A549 (cell line): Measurements from ENCODE around the gene POU2F3.

ENCODE experiments used
- CBX8 ChIP-seq: fragments of 200-600 bp; sonication (generic); IDR thresholded peaks from 2 replicates; pipeline ENCODE4 v1.6.1; 2016
- EP300 ChIP-seq, 2 experiments: fragments of >200 bp; sonication (Bioruptor Twin); formaldehyde crosslinking; IDR thresholded peaks; 2 replicates in 1 of 2; 3 replicates in 1 of 2; pipeline ENCODE4 v1.6.1; 2016 to 2017
- HDAC2 ChIP-seq: fragments of 200-600 bp; sonication (generic); IDR thresholded peaks from 2 replicates; pipeline ENCODE4 v1.6.1; 2016
- MAFK ChIP-seq: fragments of 450-650 bp; IDR thresholded peaks from 2 replicates; pipeline ENCODE4 v1.6.1; 2014; ENCODE audit not compliant: partially characterized antibody
- MAZ ChIP-seq: fragments of 150-350 bp; IDR thresholded peaks from 2 replicates; pipeline ENCODE4 v1.6.1; 2014; ENCODE audit warnings: antibody characterized with exemption, low read depth, low read length, borderline replicate concordance
- POLR2A ChIP-seq: IDR thresholded peaks from 2 replicates; pipeline ENCODE4 v1.6.1; 2012; ENCODE audit warnings: mild to moderate bottlenecking, low read length
- TF ChIP-seq, protein P1 (sequence below): fragments of >200 bp; sonication (Bioruptor Twin); formaldehyde crosslinking; IDR thresholded peaks from 3 replicates; pipeline ENCODE4 v1.5.1; 2016

GRCh38 chr11:120365512-120365911 is 125.6 kb downstream of the POU2F3 start:
- TF ChIP-seq, protein P1, sequence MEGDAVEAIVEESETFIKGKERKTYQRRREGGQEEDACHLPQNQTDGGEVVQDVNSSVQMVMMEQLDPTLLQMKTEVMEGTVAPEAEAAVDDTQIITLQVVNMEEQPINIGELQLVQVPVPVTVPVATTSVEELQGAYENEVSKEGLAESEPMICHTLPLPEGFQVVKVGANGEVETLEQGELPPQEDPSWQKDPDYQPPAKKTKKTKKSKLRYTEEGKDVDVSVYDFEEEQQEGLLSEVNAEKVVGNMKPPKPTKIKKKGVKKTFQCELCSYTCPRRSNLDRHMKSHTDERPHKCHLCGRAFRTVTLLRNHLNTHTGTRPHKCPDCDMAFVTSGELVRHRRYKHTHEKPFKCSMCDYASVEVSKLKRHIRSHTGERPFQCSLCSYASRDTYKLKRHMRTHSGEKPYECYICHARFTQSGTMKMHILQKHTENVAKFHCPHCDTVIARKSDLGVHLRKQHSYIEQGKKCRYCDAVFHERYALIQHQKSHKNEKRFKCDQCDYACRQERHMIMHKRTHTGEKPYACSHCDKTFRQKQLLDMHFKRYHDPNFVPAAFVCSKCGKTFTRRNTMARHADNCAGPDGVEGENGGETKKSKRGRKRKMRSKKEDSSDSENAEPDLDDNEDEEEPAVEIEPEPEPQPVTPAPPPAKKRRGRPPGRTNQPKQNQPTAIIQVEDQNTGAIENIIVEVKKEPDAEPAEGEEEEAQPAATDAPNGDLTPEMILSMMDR, result no peak
- TF ChIP-seq CBX8, result no peak
- TF ChIP-seq EP300 (IDR thresholded peaks at IDR 0.05), result no peak
- no peak for TF ChIP-seq MAFK
- TF ChIP-seq MAZ, result no peak
- TF ChIP-seq HDAC2, result no peak
- no peak for TF ChIP-seq POLR2A
